ENCODE results near the gene C1QA. TPM values are rescaled to one million over a fixed set of nuclear protein-coding genes. Genes with fewer than 3 reads are reported as not detected.

C1QA gene
- total and polyA plus RNA-seq, 2 of the 4 experiments (the other 2 are of a cell fraction): not detected

GRCh38 chr1:22641247-22641646 is 4.8 kb downstream of the C1QA start:
- Histone ChIP-seq H3K9me3 (ENCODE audit: control insufficient read depth, insufficient read depth, low read length) (no peaks in the 10 kb centered on the region), H3K4me2 (ENCODE audit: low read depth, low read length) (no peak overlapping the region), H2AK5ac (ENCODE audit: low read depth, low read length) (no peak overlapping the region), H4K20me1 (ENCODE audit: insufficient read depth, low read length) (peaks cover 5% of the 10 kb centered on the region), H4K91ac (ENCODE audit: insufficient read depth, low read depth, low read length) (no peak overlapping the region), H3K4me1 (ENCODE audit: control insufficient read depth, insufficient read depth, low read length) (peaks cover 2% of the 10 kb centered on the region; the same call in 1 of the 2 replicates), H2BK20ac (ENCODE audit: low read depth, low read length) (no peak overlapping the region), H2AK9ac (replicated peaks; ENCODE audit: low read depth, low read length, poor library complexity) (no peak overlapping the region), H3K36me3 (ENCODE audit: control insufficient read depth, insufficient read depth, low read length) (no peaks in the 10 kb centered on the region), H3K9ac (ENCODE audit: low read depth, low read length) (no peak overlapping the region), H3K14ac (replicated peaks; ENCODE audit: low read depth, low read length) (no peak overlapping the region), H3K56ac (ENCODE audit: extremely low read depth, insufficient read depth, low read length) (no peak overlapping the region), H2BK120ac (ENCODE audit: low read depth, low read length) (no peak overlapping the region), H2AFZ (replicated peaks; ENCODE audit: low read length, poor library complexity) (peak overlapping the region; percentile 51), H4K5ac (ENCODE audit: low read depth, low read length) (no peak overlapping the region), H3K79me1 (ENCODE audit: low read depth in 1 of 2, low read length in 2 of 2) (no peaks in the 10 kb centered on the region), H2BK15ac (ENCODE audit: low read depth, low read length) (no peak overlapping the region), H3K4me3 (ENCODE audit: insufficient read depth, low read depth, low read length) (no peak overlapping the region), H2BK5ac (ENCODE audit: low read depth, low read length, poor library complexity, severe bottlenecking) (no peak overlapping the region), H3K27me3 (ENCODE audit: control insufficient read depth, insufficient read depth, low read length) (peaks cover 47% of the 10 kb centered on the region), H3K4ac (ENCODE audit: low read depth, low read length) (no peak overlapping the region), H4K8ac (ENCODE audit: low read depth in 2 of 2, low read length in 2 of 2) (no peak overlapping the region), H3K27ac (ENCODE audit: insufficient read depth, low read length) (no peak overlapping the region), H3K23ac (ENCODE audit: low read depth, low read length) (no peak overlapping the region), H3K18ac (ENCODE audit: low read depth, low read length) (no peak overlapping the region), H3K9me1 (ENCODE audit: insufficient read depth, low read length) (no peaks in the 10 kb centered on the region)
- 45% methylated on average over 6 of the region's 8 CpGs; no CpG with 5 or more reads in 1 of the 2 experiments for WGBS, 2 experiments (ENCODE audit: extremely low coverage in 2 of 2, insufficient read length in 1 of 2)
- dilution Hi-C loops (cut with HindIII; ENCODE audit: low sequenced_read_pairs, unreplicated experiment) (no loop called here), in situ Hi-C loops (cut with MboI; ENCODE audit: low sequenced_read_pairs) (no loop called here), intact Hi-C loops (cut with micrococcal nuclease) (loop anchor here (10.0 kb wide), 1 partner anchor 536 kb away; no protein-coding TSS in a partner anchor)
- no peak for ATAC-seq (ENCODE audit: low read depth)
- BruUV-seq (replicated peaks): no TSS peak
- CTCF ChIA-PET: interaction anchor here (1.0 to 3.0 kb wide), 5 partner anchors 11 to 225 kb away, joined by 3 to 18 read pairs (median 4); no protein-coding TSS in a partner anchor
- DNase-seq: no peak
- TF ChIP-seq NFE2L2 (IDR thresholded peaks at IDR 0.05; ENCODE audit: low read depth, low read length) (no peak), CTCF (conservative IDR thresholded peaks at IDR 0.05; ENCODE audit: low read depth, low read length) (no peak), USF2 (IDR thresholded peaks at IDR 0.05; ENCODE audit: low read depth, low read length) (no peak), RFX5 (IDR thresholded peaks at IDR 0.05; ENCODE audit: low read depth, low read length) (no peak), MAFK (IDR thresholded peaks at IDR 0.05; ENCODE audit: low read depth, low read length) (no peak), POLR2A (IDR thresholded peaks at IDR 0.05; ENCODE audit: low read depth, low read length) (no peak)
- POLR2A ChIA-PET (ENCODE audit: unreplicated experiment): no interaction called here

Measured in IMR-90 (cell line).